ENCODE measurements around the gene GSE1. TPM values are rescaled to one million over a fixed set of nuclear protein-coding genes. Genes with fewer than 3 reads are reported as not detected.
A peak's percentile ranks its signal among the peaks of the same experiment; 100 is the strongest.

GSE1 gene
- total RNA-seq (2021; fragmentation: NEBNext Ultra II Directional; extraction: Animal tissue kit (Norgen Biotek cat#: 25700)): 10 to 100 TPM; 49.2 to 62.3 (median 58.1) TPM
- long read RNA-seq, partial matches to known transcripts: 4 of 10 reads
- long read RNA-seq, other reads (novel, unspliced or antisense): 6 of 10 reads

DNA sequence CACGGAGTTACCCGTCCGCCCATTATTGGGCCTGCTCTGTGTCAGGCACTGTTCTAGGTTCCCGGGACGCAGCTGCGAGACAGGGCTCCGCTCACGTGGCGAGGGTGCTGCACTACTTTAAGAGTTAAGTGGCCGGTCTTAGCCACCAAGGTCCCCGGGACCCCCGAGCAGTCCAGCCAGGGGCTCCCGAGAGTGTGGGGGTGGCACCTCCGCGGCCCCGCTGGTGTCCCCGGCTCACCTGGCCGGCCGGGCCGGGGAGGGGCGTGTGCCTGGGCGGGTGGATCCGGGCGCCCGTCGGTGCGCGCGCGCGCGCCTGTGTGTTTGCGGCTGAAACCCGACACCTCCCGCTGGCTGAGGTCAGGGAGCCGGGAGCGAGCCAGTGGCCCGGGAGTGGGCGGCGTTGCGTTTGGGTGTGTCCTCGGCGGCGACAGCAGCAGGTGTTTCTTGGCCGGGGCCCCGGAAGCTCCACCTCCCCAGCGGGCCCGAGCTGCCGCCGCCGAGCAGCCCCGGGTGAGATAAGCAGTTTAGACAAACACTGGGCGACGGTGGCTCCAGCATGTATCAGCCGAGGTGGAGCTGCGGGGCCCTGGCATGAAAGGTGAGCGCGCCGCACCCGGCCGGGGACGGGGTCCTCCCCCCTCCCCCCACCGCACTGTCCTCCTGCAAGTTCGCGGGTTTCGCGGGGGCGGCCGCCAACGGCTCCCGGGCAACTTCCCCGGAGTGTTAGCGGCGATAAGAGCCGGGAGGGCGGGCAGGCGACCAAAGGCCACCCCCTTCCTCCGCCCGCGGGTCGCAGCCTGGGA is at the start of gene GSE1:
Gene GSE1 (plus strand): TSS at position 522 of the 803 bp plus-strand sequence. CDS start 70 bp downstream, at position 592.
- peak within 1 kb of the TSS; percentile 78 for H3K27ac Mint-ChIP-seq
- H3K36me3 Mint-ChIP-seq (ENCODE audit: low read depth): no peaks in the 10 kb centered on the region
- peaks cover 23% of the 10 kb centered on the region for H3K4me1 Mint-ChIP-seq (ENCODE audit: low read depth)
- TF ChIP-seq CTCF (IDR thresholded peaks at IDR 0.05): 0 out of 2 replicates have a peak, but pooled peaks have one; percentile 1
- H3K9me3 Mint-ChIP-seq: no peaks in the 10 kb centered on the region
- DNase-seq: peak; percentile 85
- peaks cover 2% of the 10 kb centered on the region for H3K27me3 Mint-ChIP-seq (ENCODE audit: insufficient read depth)
- peak within 1 kb of the TSS; percentile 76 for H3K4me3 Mint-ChIP-seq

- DNase-seq: no peak
- H3K36me3 Mint-ChIP-seq (ENCODE audit: low read depth): no peaks in the 10 kb centered on the region
- peak overlapping the region; percentile 2; the same call in 1 of the 2 replicates for H3K27ac Mint-ChIP-seq
- H3K4me1 Mint-ChIP-seq (ENCODE audit: low read depth): peaks cover 29% of the 10 kb centered on the region
- no peak for TF ChIP-seq CTCF (IDR thresholded peaks at IDR 0.05)
- no peaks in the 10 kb centered on the region for H3K9me3 Mint-ChIP-seq
- H3K4me3 Mint-ChIP-seq: peak overlapping the region; percentile 21; the same call in 1 of the 2 replicates
- no peaks in the 10 kb centered on the region for H3K27me3 Mint-ChIP-seq (ENCODE audit: insufficient read depth)
Measured at GRCh38 chr16:85563515-85564276, 49.4 kb upstream of the GSE1 start.

GRCh38 chr16:85564277-85565051 is 48.7 kb upstream of the GSE1 start:
- peaks cover 33% of the 10 kb centered on the region for H3K4me1 Mint-ChIP-seq (ENCODE audit: low read depth)
- TF ChIP-seq CTCF (IDR thresholded peaks at IDR 0.05): peak; percentile 77
- H3K27me3 Mint-ChIP-seq (ENCODE audit: insufficient read depth): no peaks in the 10 kb centered on the region
- no peak for DNase-seq
- H3K9me3 Mint-ChIP-seq: no peaks in the 10 kb centered on the region
- peak overlapping the region; percentile 2; the same call in 1 of the 2 replicates for H3K27ac Mint-ChIP-seq
- 0 out of 2 replicates have a peak, but pooled peaks cover 2% of the 10 kb centered on the region for H3K36me3 Mint-ChIP-seq (ENCODE audit: low read depth)
- H3K4me3 Mint-ChIP-seq: peak overlapping the region; percentile 21; the same call in 1 of the 2 replicates

DNA sequence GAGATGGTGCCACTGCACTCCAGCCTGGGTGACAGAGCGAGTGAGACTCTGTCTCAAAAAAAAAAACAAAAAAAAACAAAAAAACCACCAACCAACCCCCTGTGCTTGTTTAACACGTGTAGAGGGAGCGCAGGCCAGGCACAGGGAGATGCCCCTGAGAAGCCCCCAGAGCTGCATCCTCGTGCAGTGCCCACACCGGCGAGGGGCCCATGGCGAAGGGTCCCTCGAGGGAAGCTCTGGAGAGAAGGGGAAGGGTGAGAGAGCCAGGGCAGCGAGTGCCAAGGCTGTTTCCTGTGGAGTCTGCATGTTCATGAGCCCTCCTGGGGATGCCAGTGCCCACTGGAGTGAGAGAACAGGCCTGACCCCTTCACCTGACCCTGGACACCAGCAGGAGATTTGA is 47.8 kb upstream of the GSE1 start:
- Mint-ChIP-seq H3K27ac (no peak overlapping the region), H3K9me3 (no peaks in the 10 kb centered on the region), H3K4me3 (no peak overlapping the region), H3K4me1 (ENCODE audit: low read depth) (peaks cover 42% of the 10 kb centered on the region), H3K36me3 (ENCODE audit: low read depth) (0 out of 2 replicates have a peak, but pooled peaks cover 5% of the 10 kb centered on the region), H3K27me3 (ENCODE audit: insufficient read depth) (no peaks in the 10 kb centered on the region)
- TF ChIP-seq CTCF (IDR thresholded peaks at IDR 0.05): no peak
- no peak for DNase-seq

All from HFFc6 (cell line).